ENCODE results near the gene AP3S2. TPM values are rescaled to one million over a fixed set of nuclear protein-coding genes. Genes with fewer than 3 reads are reported as not detected.

The AP3S2 gene
- total and polyA plus RNA-seq, 3 donors from 2014 or later = 31.9 to 53.0 (median 45.8) TPM

- no peak overlapping the region for H3K4me3 ChIP-seq
- H3K4me1 ChIP-seq = peaks cover 10% of the 10 kb centered on the region
- H3K9me3 ChIP-seq = no peaks in the 10 kb centered on the region
- TF ChIP-seq POLR2A (IDR thresholded peaks at IDR 0.05) (no peak), CTCF (IDR thresholded peaks at IDR 0.05) (no peak)
- no peak for DNase-seq
- no peak overlapping the region for H3K27ac ChIP-seq
- no peaks in the 10 kb centered on the region for H3K36me3 ChIP-seq (ENCODE audit: low read depth, missing control alignments)
- H3K27me3 ChIP-seq = no peaks in the 10 kb centered on the region
- intact Hi-C loops (cut with DNase I; ENCODE audit: low total_unique reads) = no loop called here
- WGBS, 2 donors = 44 to 46% methylated on average over 10 of the region's 10 CpGs
These were observed 76.0 kb downstream of the AP3S2 start for GRCh38 chr15:89817701-89818280.

GRCh38 chr15:89815769-89816168 lies 78.0 kb downstream of the AP3S2 start:
- intact Hi-C loops (cut with DNase I; ENCODE audit: low total_unique reads) = no loop called here
- Histone ChIP-seq H3K9me3 (no peaks in the 10 kb centered on the region), H3K27ac (no peak overlapping the region), H3K27me3 (no peaks in the 10 kb centered on the region), H3K4me3 (no peak overlapping the region), H3K36me3 (ENCODE audit: low read depth, missing control alignments) (no peaks in the 10 kb centered on the region), H3K4me1 (peaks cover 18% of the 10 kb centered on the region)
- DNase-seq = no peak
- 82% methylated on average over 3 of the region's 3 CpGs for WGBS, 2 donors
- TF ChIP-seq CTCF (IDR thresholded peaks at IDR 0.05) = no peak
- TF ChIP-seq POLR2A (IDR thresholded peaks at IDR 0.05) = no peak

- Histone ChIP-seq H3K4me1 (peaks cover 18% of the 10 kb centered on the region), H3K27ac (no peak overlapping the region), H3K36me3 (ENCODE audit: low read depth, missing control alignments) (no peaks in the 10 kb centered on the region), H3K9me3 (no peaks in the 10 kb centered on the region), H3K4me3 (peak overlapping the region; percentile 42 to 51), H3K27me3 (no peaks in the 10 kb centered on the region)
- DNase-seq = no peak
- WGBS, 2 donors = 18 to 31% methylated on average over 6 to 56 of the region's 56 CpGs
- intact Hi-C loops (cut with DNase I; ENCODE audit: low total_unique reads) = no loop called here
- TF ChIP-seq POLR2A (IDR thresholded peaks at IDR 0.05) (no peak), CTCF (IDR thresholded peaks at IDR 0.05) (no peak)
These were observed 79.6 kb downstream of the AP3S2 start for GRCh38 chr15:89814112-89814742.

DNA sequence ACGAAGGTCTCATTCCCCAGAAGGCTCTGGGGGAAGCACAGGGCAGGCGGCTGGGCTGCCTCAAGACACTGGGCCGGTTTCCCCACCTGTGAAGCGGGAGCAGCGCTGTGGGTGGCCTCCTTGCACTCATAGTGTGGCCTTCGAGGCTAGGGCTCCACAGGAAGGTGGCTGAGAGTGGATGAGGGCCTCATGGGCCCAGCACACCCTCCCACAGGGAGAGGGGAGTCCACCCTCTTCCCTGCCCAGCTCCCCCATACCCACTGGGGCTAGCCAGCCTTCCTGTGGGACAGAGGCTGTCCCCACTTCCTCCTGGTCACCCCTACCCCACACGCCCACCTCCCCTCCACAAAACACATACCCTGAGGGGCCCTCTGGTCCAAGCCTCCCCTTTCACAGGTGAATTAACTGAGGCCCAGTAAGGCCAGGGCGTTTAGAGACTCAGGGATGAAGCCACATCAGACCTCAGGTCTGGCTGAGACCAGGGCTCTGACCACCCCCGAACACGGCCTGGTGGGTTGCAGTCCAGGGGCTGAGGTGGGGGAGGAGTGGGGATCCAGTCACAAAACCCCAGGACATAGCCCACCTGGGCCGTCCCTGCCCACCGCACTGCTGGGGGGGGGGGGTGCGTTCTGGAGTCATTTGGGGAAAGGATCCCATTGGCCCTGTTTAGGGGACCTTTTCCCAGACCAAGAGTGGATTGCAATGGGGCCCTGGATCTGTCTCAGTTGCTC lies 80.2 kb downstream of the AP3S2 start:
- 71 to 83% methylated on average over 10 to 11 of the region's 13 CpGs for WGBS, 2 donors
- Histone ChIP-seq H3K9me3 (no peaks in the 10 kb centered on the region), H3K27me3 (no peaks in the 10 kb centered on the region), H3K4me1 (peaks cover 22% of the 10 kb centered on the region), H3K4me3 (peak overlapping the region in 1 of 2 donors; percentile 51), H3K27ac (no peak overlapping the region), H3K36me3 (ENCODE audit: low read depth, missing control alignments) (no peaks in the 10 kb centered on the region)
- no peak for DNase-seq
- intact Hi-C loops (cut with DNase I; ENCODE audit: low total_unique reads) = no loop called here
- TF ChIP-seq CTCF (IDR thresholded peaks at IDR 0.05) (no peak), POLR2A (IDR thresholded peaks at IDR 0.05) (no peak)

All from testis (tissue), 3 donors.